Measurements from ENCODE around the gene RAB7A.

DNA sequence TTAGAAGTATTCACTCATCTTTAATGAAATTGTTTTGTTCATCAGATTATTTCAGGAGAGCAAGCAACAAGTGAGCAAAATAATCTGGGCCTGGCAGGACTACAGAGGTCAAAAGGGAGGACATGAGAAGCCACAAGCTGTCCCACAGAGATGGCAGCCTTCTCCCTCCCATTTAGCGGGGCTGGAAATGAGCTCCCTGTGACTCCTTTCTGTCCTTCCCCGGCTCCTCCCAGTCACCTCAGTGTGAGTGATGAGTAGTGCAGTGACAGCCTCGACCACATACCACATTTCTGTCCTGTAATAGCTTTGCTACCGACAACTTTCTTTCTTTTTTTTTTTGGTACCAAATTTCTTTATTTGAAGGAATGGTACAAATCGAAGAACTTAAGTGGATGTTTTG lies 38.0 kb downstream of the RAB7A start:
- TF ChIP-seq, protein P1, sequence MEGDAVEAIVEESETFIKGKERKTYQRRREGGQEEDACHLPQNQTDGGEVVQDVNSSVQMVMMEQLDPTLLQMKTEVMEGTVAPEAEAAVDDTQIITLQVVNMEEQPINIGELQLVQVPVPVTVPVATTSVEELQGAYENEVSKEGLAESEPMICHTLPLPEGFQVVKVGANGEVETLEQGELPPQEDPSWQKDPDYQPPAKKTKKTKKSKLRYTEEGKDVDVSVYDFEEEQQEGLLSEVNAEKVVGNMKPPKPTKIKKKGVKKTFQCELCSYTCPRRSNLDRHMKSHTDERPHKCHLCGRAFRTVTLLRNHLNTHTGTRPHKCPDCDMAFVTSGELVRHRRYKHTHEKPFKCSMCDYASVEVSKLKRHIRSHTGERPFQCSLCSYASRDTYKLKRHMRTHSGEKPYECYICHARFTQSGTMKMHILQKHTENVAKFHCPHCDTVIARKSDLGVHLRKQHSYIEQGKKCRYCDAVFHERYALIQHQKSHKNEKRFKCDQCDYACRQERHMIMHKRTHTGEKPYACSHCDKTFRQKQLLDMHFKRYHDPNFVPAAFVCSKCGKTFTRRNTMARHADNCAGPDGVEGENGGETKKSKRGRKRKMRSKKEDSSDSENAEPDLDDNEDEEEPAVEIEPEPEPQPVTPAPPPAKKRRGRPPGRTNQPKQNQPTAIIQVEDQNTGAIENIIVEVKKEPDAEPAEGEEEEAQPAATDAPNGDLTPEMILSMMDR (IDR thresholded peaks at IDR 0.05; ENCODE audit: insufficient read depth, low read length) = no peak
- TF ChIP-seq GABPA (IDR thresholded peaks at IDR 0.05; ENCODE audit: low read depth) = no peak
- no peak for TF ChIP-seq POLR2AphosphoS5 (IDR thresholded peaks at IDR 0.05; ENCODE audit: low read depth)
- TF ChIP-seq, protein P2, sequence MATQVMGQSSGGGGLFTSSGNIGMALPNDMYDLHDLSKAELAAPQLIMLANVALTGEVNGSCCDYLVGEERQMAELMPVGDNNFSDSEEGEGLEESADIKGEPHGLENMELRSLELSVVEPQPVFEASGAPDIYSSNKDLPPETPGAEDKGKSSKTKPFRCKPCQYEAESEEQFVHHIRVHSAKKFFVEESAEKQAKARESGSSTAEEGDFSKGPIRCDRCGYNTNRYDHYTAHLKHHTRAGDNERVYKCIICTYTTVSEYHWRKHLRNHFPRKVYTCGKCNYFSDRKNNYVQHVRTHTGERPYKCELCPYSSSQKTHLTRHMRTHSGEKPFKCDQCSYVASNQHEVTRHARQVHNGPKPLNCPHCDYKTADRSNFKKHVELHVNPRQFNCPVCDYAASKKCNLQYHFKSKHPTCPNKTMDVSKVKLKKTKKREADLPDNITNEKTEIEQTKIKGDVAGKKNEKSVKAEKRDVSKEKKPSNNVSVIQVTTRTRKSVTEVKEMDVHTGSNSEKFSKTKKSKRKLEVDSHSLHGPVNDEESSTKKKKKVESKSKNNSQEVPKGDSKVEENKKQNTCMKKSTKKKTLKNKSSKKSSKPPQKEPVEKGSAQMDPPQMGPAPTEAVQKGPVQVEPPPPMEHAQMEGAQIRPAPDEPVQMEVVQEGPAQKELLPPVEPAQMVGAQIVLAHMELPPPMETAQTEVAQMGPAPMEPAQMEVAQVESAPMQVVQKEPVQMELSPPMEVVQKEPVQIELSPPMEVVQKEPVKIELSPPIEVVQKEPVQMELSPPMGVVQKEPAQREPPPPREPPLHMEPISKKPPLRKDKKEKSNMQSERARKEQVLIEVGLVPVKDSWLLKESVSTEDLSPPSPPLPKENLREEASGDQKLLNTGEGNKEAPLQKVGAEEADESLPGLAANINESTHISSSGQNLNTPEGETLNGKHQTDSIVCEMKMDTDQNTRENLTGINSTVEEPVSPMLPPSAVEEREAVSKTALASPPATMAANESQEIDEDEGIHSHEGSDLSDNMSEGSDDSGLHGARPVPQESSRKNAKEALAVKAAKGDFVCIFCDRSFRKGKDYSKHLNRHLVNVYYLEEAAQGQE (IDR thresholded peaks at IDR 0.05; ENCODE audit: insufficient replicate concordance, low read depth) = no peak
